Measurements from ENCODE around the gene SYNJ2. TPM values are rescaled to one million over a fixed set of nuclear protein-coding genes. Genes with fewer than 3 reads are reported as not detected.

The SYNJ2 gene
- total and polyA plus RNA-seq, 2 of the 4 experiments (the other 2 are of a cell fraction): 40.8 to 45.2 TPM

DNA sequence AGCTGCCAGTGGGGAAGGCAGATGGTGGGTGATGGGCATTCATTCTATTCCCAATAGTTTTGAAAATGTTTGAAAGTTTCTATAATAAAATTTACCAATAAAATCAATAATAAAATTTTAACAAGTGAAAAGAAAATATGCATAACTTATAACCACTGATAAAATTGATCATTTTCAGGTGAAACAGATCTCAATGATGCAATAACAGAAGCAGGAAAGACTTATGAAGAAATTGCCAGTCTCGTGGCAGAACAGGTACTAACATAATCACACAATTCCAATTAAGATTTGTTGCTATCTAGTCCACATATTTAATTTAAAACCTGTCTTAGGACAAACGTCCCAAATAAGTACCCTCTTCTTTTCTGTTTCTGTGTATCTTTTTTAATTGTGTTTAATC lies 45.9 kb upstream of the SYNJ2 start:
- Histone ChIP-seq H3K23ac (ENCODE audit: low read depth, low read length) (no peak overlapping the region), H3K56ac (ENCODE audit: extremely low read depth, insufficient read depth, low read length) (no peak overlapping the region), H3K4me2 (ENCODE audit: low read depth, low read length) (no peak overlapping the region), H2AK5ac (ENCODE audit: low read depth, low read length) (no peak overlapping the region), H3K4me3 (ENCODE audit: insufficient read depth, low read depth, low read length) (no peak overlapping the region), H2AFZ (replicated peaks; ENCODE audit: low read length, poor library complexity) (no peak overlapping the region), H3K79me1 (ENCODE audit: low read depth in 1 of 2, low read length in 2 of 2) (peaks cover 0 to 4% of the 10 kb centered on the region in 2 experiments; a peak in 2 of 4 replicates), H3K14ac (replicated peaks; ENCODE audit: low read depth, low read length) (no peak overlapping the region), H3K4ac (ENCODE audit: low read depth, low read length) (no peak overlapping the region), H3K36me3 (ENCODE audit: control insufficient read depth, insufficient read depth, low read length) (peaks cover 59% of the 10 kb centered on the region), H3K18ac (ENCODE audit: low read depth, low read length) (no peak overlapping the region), H3K9me1 (ENCODE audit: insufficient read depth, low read length) (peaks cover 5% of the 10 kb centered on the region; the same call in 1 of the 2 replicates), H2BK5ac (ENCODE audit: low read depth, low read length, poor library complexity, severe bottlenecking) (no peak overlapping the region), H2BK20ac (ENCODE audit: low read depth, low read length) (no peak overlapping the region), H3K9ac (ENCODE audit: low read depth, low read length) (no peak overlapping the region), H3K27ac (ENCODE audit: insufficient read depth, low read length) (no peak overlapping the region), H4K20me1 (ENCODE audit: insufficient read depth, low read length) (no peaks in the 10 kb centered on the region), H4K91ac (ENCODE audit: insufficient read depth, low read depth, low read length) (no peak overlapping the region), H3K9me3 (ENCODE audit: control insufficient read depth, insufficient read depth, low read length) (no peaks in the 10 kb centered on the region), H4K5ac (ENCODE audit: low read depth, low read length) (no peak overlapping the region), H4K8ac (ENCODE audit: low read depth in 2 of 2, low read length in 2 of 2) (no peak overlapping the region), H2AK9ac (replicated peaks; ENCODE audit: low read depth, low read length, poor library complexity) (no peak overlapping the region), H3K4me1 (ENCODE audit: control insufficient read depth, insufficient read depth, low read length) (no peaks in the 10 kb centered on the region), H2BK15ac (ENCODE audit: low read depth, low read length) (no peak overlapping the region), H2BK120ac (ENCODE audit: low read depth, low read length) (no peak overlapping the region), H3K27me3 (ENCODE audit: control insufficient read depth, insufficient read depth, low read length) (no peaks in the 10 kb centered on the region)
- in situ Hi-C loops (cut with MboI; ENCODE audit: low sequenced_read_pairs) (no loop called here), dilution Hi-C loops (cut with HindIII; ENCODE audit: low sequenced_read_pairs, unreplicated experiment) (no loop called here), intact Hi-C loops (cut with micrococcal nuclease) (no loop called here)
- ATAC-seq (ENCODE audit: low read depth) (no peak), DNase-seq (no peak)
- TF ChIP-seq, protein P1, sequence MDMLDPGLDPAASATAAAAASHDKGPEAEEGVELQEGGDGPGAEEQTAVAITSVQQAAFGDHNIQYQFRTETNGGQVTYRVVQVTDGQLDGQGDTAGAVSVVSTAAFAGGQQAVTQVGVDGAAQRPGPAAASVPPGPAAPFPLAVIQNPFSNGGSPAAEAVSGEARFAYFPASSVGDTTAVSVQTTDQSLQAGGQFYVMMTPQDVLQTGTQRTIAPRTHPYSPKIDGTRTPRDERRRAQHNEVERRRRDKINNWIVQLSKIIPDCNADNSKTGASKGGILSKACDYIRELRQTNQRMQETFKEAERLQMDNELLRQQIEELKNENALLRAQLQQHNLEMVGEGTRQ (IDR thresholded peaks at IDR 0.05; ENCODE audit: low read depth, low read length): no peak
- no peak for TF ChIP-seq BHLHE40 (IDR thresholded peaks at IDR 0.05; ENCODE audit: low read depth, low read length)
- no peak for TF ChIP-seq RFX5 (IDR thresholded peaks at IDR 0.05; ENCODE audit: low read depth, low read length)
- TF ChIP-seq SMC3 (IDR thresholded peaks at IDR 0.05; ENCODE audit: low read depth, low read length): no peak
- TF ChIP-seq, protein P2, sequence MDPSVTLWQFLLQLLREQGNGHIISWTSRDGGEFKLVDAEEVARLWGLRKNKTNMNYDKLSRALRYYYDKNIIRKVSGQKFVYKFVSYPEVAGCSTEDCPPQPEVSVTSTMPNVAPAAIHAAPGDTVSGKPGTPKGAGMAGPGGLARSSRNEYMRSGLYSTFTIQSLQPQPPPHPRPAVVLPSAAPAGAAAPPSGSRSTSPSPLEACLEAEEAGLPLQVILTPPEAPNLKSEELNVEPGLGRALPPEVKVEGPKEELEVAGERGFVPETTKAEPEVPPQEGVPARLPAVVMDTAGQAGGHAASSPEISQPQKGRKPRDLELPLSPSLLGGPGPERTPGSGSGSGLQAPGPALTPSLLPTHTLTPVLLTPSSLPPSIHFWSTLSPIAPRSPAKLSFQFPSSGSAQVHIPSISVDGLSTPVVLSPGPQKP (IDR thresholded peaks at IDR 0.05; ENCODE audit: borderline replicate concordance, low read depth, low read length): no peak
- no peak for TF ChIP-seq RAD21 (IDR thresholded peaks at IDR 0.05; ENCODE audit: low read length)
- TF ChIP-seq CTCF (conservative IDR thresholded peaks at IDR 0.05; ENCODE audit: low read depth, low read length): no peak
- TF ChIP-seq NFE2L2 (IDR thresholded peaks at IDR 0.05; ENCODE audit: low read depth, low read length): no peak
- no peak for TF ChIP-seq RCOR1 (IDR thresholded peaks at IDR 0.05; ENCODE audit: insufficient replicate concordance, low read length)
- TF ChIP-seq FOS (IDR thresholded peaks at IDR 0.05; ENCODE audit: low read depth, low read length): no peak
- TF ChIP-seq POLR2A (IDR thresholded peaks at IDR 0.05; ENCODE audit: low read depth, low read length): no peak
- TF ChIP-seq CHD1 (IDR thresholded peaks at IDR 0.05; ENCODE audit: low read depth, low read length): no peak
- no peak for TF ChIP-seq CEBPB (IDR thresholded peaks at IDR 0.05; ENCODE audit: low read depth, low read length)
- no peak for TF ChIP-seq MAZ (IDR thresholded peaks at IDR 0.05; ENCODE audit: borderline replicate concordance, low read depth, low read length)
- TF ChIP-seq MXI1 (IDR thresholded peaks at IDR 0.05; ENCODE audit: borderline replicate concordance, low read depth, low read length): no peak
- no peak for TF ChIP-seq MAFK (IDR thresholded peaks at IDR 0.05; ENCODE audit: low read depth, low read length)
- WGBS, 2 experiments (ENCODE audit: extremely low coverage in 2 of 2, insufficient read length in 1 of 2): no CpG with 5 or more reads among the region's 2 CpGs
- ChIA-PET CTCF (no interaction called here), POLR2A (ENCODE audit: unreplicated experiment) (no interaction called here)
- no TSS peak for BruUV-seq (replicated peaks)
